ENCODE data around the gene GVQW3. TPM values are rescaled to one million over a fixed set of nuclear protein-coding genes. Genes with fewer than 3 reads are reported as not detected.
A peak's percentile ranks its signal among the peaks of the same experiment; 100 is the strongest.

GVQW3 gene
- total RNA-seq, 2 donors from 2014 or later = 1.1 to 2.5 TPM

- H3K9me3 ChIP-seq = no peaks in the 10 kb centered on the region
- no peaks in the 10 kb centered on the region for H3K27me3 ChIP-seq (replicated peaks; ENCODE audit: insufficient read depth)
- H3K36me3 ChIP-seq = no peaks in the 10 kb centered on the region
- no peak for TF ChIP-seq POLR2A (IDR thresholded peaks at IDR 0.05)
- TF ChIP-seq CTCF (IDR thresholded peaks at IDR 0.05) = no peak
- no peak for TF ChIP-seq POLR2AphosphoS5 (IDR thresholded peaks at IDR 0.05)
- 41% methylated on average over 1 of the region's 1 CpG for WGBS
- no peak overlapping the region for H3K27ac ChIP-seq
- no peak overlapping the region for H3K4me3 ChIP-seq
- DNase-seq (ENCODE audit: low spot score) = no peak
- no peaks in the 10 kb centered on the region for H3K4me1 ChIP-seq (replicated peaks)
- intact Hi-C loops (cut with DNase I) = no loop called here
Measured at GRCh38 chr11:76368490-76368889, 12.6 kb upstream of the GVQW3 start.

GRCh38 chr11:76369406-76369805 lies 11.7 kb upstream of the GVQW3 start:
- Histone ChIP-seq H3K4me1 (replicated peaks) (no peaks in the 10 kb centered on the region), H3K27ac (no peak overlapping the region), H3K9me3 (no peaks in the 10 kb centered on the region), H3K36me3 (no peaks in the 10 kb centered on the region), H3K4me3 (no peak overlapping the region), H3K27me3 (replicated peaks; ENCODE audit: insufficient read depth) (no peaks in the 10 kb centered on the region)
- no peak for TF ChIP-seq POLR2AphosphoS5 (IDR thresholded peaks at IDR 0.05)
- TF ChIP-seq CTCF (IDR thresholded peaks at IDR 0.05) = no peak
- TF ChIP-seq POLR2A (IDR thresholded peaks at IDR 0.05) = no peak
- intact Hi-C loops (cut with DNase I) = no loop called here
- DNase-seq (ENCODE audit: low spot score) = no peak
- WGBS = 62% methylated on average over 6 of the region's 6 CpGs

GRCh38 chr11:76371170-76371569 lies 10.0 kb upstream of the GVQW3 start:
- Histone ChIP-seq H3K27me3 (replicated peaks; ENCODE audit: insufficient read depth) (no peaks in the 10 kb centered on the region), H3K27ac (no peak overlapping the region), H3K4me1 (replicated peaks) (no peaks in the 10 kb centered on the region), H3K9me3 (no peaks in the 10 kb centered on the region), H3K36me3 (no peaks in the 10 kb centered on the region), H3K4me3 (no peak overlapping the region)
- DNase-seq (ENCODE audit: low spot score) = no peak
- TF ChIP-seq POLR2A (IDR thresholded peaks at IDR 0.05) = no peak
- TF ChIP-seq CTCF (IDR thresholded peaks at IDR 0.05) = no peak
- no peak for TF ChIP-seq POLR2AphosphoS5 (IDR thresholded peaks at IDR 0.05)
- intact Hi-C loops (cut with DNase I) = no loop called here
- 47% methylated on average over 3 of the region's 3 CpGs for WGBS

GRCh38 chr11:76376746-76377558 lies 4.2 kb upstream of the GVQW3 start:
- Histone ChIP-seq H3K27ac (no peak overlapping the region), H3K4me3 (no peak overlapping the region), H3K4me1 (replicated peaks) (no peaks in the 10 kb centered on the region), H3K36me3 (no peaks in the 10 kb centered on the region), H3K9me3 (no peaks in the 10 kb centered on the region), H3K27me3 (replicated peaks; ENCODE audit: insufficient read depth) (no peaks in the 10 kb centered on the region)
- TF ChIP-seq POLR2A (IDR thresholded peaks at IDR 0.05) (no peak), POLR2AphosphoS5 (IDR thresholded peaks at IDR 0.05) (no peak), CTCF (IDR thresholded peaks at IDR 0.05) (no peak)
- DNase-seq (ENCODE audit: low spot score) = no peak
- WGBS = 83% methylated on average over 7 of the region's 7 CpGs
- intact Hi-C loops (cut with DNase I) = no loop called here

- WGBS = 33% methylated on average over 6 of the region's 6 CpGs
- Histone ChIP-seq H3K4me3 (peak overlapping the region; percentile 81 to 87), H3K4me1 (replicated peaks) (no peaks in the 10 kb centered on the region), H3K27ac (no peak overlapping the region), H3K9me3 (no peaks in the 10 kb centered on the region), H3K36me3 (no peaks in the 10 kb centered on the region), H3K27me3 (replicated peaks; ENCODE audit: insufficient read depth) (no peaks in the 10 kb centered on the region)
- TF ChIP-seq POLR2A (IDR thresholded peaks at IDR 0.05) = no peak
- TF ChIP-seq CTCF (IDR thresholded peaks at IDR 0.05) = no peak
- TF ChIP-seq POLR2AphosphoS5 (IDR thresholded peaks at IDR 0.05) = no peak
- DNase-seq (ENCODE audit: low spot score) = no peak
- intact Hi-C loops (cut with DNase I) = loop anchor here (5.0 kb wide), 1 partner anchor 63 kb away; no protein-coding TSS in a partner anchor
Measured at GRCh38 chr11:76379807-76380158, 1.3 kb upstream of the GVQW3 start.
